NCI-H1694 treated with DMSO at 0.1 percent for 48 hours (cell line): ENCODE measurements around the gene CPNE5.

Experiments used
- DNase-seq: peaks from one replicate; lab custom pipeline; 2025; lab: John Stamatoyannopoulos, UW

The CPNE5 gene

GRCh38 chr6:36760685-36761435 lies 78.4 kb downstream of the CPNE5 start:
- no peak for DNase-seq

DNA sequence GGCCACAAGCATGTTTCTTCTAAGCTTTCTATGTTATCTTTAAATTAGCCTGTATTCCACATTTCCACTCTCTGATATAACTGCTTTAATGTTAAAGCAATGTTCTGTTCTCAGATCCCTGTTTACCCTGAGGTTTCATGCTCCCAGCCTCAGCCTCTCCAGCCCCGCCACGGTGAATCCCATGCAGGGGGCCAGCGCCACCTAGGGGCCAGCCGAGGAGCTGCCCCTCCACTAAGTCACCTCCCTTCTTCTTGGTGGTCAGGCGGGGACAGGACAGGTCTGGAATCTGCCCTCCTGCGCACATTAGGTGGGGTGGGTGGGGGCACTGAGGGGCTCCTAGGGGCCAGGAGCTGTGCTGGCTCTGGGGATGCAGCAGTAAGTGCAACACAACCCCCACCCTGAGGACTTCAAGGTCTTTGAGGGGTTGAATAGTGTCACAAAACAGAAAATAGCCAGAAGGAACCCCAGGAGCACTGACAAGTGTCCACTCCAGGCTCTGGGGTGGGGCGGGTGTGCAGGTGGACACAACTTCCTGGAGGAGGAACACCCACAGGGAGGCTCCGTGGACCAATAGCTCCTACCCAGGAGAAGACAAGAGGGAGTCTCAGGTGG lies 80.0 kb downstream of the CPNE5 start:
- DNase-seq = peak; percentile 56

GRCh38 chr6:36758516-36759147 lies 80.6 kb downstream of the CPNE5 start:
- DNase-seq = no peak

GRCh38 chr6:36757943-36758508 lies 81.2 kb downstream of the CPNE5 start:
- DNase-seq = no peak

- no peak for DNase-seq
Observed at GRCh38 chr6:36757206-36757605, 82.0 kb downstream of the CPNE5 start.

DNA sequence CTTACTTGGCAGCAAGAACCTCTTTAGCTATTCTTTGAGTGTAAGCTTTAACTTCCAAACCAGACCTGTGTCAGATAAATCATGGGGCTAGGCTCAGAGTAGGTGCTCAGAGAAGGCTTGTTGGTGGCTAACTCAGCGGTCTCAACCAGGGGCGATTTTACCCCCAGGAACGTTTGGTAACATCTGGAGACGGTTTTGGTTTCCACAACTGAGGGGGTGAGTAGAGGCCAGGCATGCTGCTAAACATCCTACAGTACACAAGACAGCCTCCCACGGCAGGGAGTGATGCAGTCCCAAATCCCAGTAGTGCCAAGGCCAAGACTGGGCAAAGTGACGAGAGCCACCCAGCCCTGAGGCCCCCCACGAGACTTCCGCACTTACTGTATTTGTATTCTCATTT lies 82.5 kb downstream of the CPNE5 start:
- DNase-seq = no peak

- DNase-seq = no peak
Observed at GRCh38 chr6:36755435-36756348, 83.6 kb downstream of the CPNE5 start.

DNA sequence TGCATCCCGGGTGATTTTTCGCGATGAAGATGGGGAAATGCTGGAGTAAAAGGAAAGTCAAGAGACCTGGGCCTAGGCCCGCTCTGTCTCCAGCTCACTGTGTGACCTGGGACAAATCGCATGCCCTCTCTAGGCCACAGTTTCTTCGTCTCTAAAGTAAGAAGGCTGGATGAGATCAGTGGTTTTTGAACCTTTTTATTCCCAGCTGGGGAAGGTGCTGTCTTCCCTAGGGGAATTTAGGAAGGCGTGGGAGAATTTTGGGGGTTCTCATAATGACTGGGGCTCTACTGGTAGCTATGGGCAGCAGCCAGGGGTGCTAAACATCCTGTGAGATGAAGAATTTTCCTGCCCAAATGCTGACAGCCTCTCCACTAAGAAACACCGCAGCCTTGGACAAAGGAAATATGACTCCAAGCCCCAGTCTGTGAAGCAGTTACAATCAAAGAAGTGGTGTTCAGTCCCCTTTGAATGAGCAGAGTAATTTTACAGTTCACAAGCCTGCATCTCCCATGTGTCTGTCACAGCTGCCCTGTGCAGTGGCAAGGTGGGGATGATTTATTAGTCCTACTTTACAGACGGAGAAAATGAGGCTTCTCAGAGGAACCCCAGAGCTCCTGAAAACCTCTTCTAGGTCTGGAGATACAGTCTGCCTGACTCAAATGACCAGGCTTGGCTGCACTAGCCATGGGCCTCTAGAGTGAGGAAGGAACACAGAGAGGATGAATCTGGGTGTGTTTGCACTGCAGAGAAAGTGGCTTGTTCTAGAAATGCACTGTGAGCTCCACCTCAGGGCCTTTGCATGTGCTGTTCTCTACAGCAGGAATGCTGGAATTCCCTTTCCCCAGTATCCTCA lies 84.4 kb downstream of the CPNE5 start:
- no peak for DNase-seq

GRCh38 chr6:36753671-36754405 lies 85.4 kb downstream of the CPNE5 start:
- DNase-seq = no peak

GRCh38 chr6:36752886-36753506 lies 86.2 kb downstream of the CPNE5 start:
- DNase-seq = no peak

DNA sequence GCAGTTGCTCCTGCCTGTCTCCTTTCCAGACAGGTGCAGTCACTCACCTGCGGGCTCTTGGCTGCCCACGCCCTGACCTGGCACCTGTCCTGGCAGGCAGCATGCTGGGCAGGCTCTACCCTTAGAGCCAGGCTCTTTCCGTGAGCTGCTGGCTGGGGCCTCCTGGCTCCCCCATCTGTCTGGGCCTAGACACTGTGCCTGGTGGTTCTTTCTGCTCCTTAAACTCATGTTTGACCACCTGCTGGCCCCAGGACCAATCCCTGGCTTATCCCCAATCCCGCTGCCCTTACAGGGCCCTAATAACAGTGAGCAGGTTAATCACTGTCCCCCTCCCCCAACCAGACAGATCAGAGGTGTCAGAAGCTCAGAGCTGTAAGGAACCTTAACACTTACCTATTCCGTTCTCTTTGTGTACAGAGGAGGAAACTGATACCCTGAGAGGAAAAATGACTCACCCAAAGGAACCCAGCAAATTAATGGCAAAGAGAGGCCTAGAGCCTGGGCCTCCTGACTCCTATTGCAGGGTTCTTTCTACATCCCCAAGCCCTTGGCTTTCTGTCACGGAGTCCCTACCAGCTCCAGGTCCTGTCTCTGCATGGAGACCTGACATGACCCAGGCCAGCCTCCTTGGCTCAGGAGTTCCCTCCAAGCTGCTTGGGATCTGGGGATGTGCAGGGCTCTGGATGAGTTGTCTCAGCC lies 86.9 kb downstream of the CPNE5 start:
- DNase-seq = no peak

- DNase-seq = no peak
Observed at GRCh38 chr6:36751833-36752186, 87.4 kb downstream of the CPNE5 start.

DNA sequence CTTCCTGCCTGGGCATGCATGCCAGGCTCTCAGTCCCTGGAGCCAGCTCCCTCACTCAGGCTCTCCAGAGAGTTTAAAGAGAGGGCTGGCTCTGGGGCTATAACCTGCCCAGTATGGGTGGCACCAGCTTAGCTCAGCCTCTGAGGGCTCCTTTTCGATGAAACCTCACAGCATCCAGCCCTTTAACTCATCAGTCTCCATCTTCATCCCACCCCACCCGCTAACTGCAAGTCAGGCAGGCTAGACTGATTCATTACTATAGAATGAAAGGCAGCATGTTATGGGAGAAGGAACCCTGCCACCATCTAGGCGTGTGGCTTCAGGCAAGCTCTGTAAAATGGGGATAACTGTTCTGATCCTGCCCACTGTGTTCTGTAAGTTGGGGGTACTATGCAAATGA lies 88.2 kb downstream of the CPNE5 start:
- DNase-seq = no peak

- no peak for DNase-seq
Observed at GRCh38 chr6:36749829-36750489, 89.3 kb downstream of the CPNE5 start.

GRCh38 chr6:36746251-36746650 lies 93.0 kb downstream of the CPNE5 start:
- no peak for DNase-seq

GRCh38 chr6:36745836-36746235 lies 93.4 kb downstream of the CPNE5 start:
- no peak for DNase-seq

DNA sequence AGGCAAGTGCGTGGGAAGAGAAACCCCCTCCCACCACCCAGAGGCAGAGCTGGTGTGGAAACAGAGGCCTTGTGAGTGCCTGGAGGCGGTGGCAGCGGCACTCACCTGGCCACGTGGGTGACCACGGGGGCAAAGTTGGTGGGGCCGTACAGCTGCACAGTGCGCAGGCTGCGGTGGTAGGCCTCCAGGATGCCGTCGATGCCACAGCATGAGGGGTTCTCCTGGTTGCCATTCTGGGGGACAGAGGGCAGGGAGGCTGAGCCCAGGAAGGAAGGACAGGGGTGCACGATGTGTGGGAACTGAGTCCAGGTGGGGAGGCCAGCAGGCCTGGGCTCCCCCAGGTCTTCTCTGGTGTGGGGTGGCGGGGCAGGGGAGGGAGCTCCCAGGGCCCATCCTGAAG lies 94.0 kb downstream of the CPNE5 start:
- no peak for DNase-seq

GRCh38 chr6:36744304-36744673 lies 95.0 kb downstream of the CPNE5 start:
- DNase-seq = no peak
